SK-N-SH (cell line): ENCODE results near the gene WASF3. TPM values are rescaled to one million over a fixed set of nuclear protein-coding genes. Genes with fewer than 3 reads are reported as not detected.

Experiments
- CTCF ChIA-PET: fragments of 300-600, 350-600 bp; formaldehyde crosslinking; extraction: SDS; loops from one replicate; lab custom pipeline; 2021; lab: Yijun Ruan, JAX
- POLR2A ChIA-PET: fragments of 350-600 bp; sonication (Branson Sonifier 250); formaldehyde crosslinking; extraction: SDS; loops from one replicate; lab custom pipeline; 2020; ENCODE audit warnings: antibody characterized with exemption, inconsistent platforms; lab: Yijun Ruan, JAX
- DNase-seq: peaks from one replicate; pipeline ENCODE4 v3.0.0; 2012
- H2AFZ ChIP-seq: fragments of 200-600 bp; sonication (generic); 2 replicates; pipeline ENCODE4 v1.8.1; 2016; ENCODE audit warnings: antibody characterized with exemption, mild to moderate bottlenecking, low read depth
- H3F3A ChIP-seq: fragments of 200-600 bp; sonication (generic); replicated peaks from 2 replicates; pipeline ENCODE3; 2016; ENCODE audit warnings: antibody characterized with exemption, mild to moderate bottlenecking; ENCODE audit not compliant: insufficient read depth
- H3K27ac ChIP-seq, 2 experiments: fragments of 200-500 bp in 1 of 2; fragments of 200-600 bp in 1 of 2; sonication (Bioruptor generic) in 1 of 2; sonication (generic), shearing (Covaris generic) in 1 of 2; 2 replicates each; pipeline versions ENCODE4 v1.5.1 to v1.6.1; 2014 to 2016; ENCODE audit warnings: low read depth in 2 of 2, inconsistent platforms in 1 of 2, low read length in 1 of 2, mild to moderate bottlenecking in 1 of 2, mixed read lengths in 1 of 2
- H3K27me3 ChIP-seq: fragments of 200-600 bp; sonication (generic), shearing (Covaris generic); 2 replicates; pipeline ENCODE4 v1.6.1; 2016; ENCODE audit warnings: mixed run types; ENCODE audit not compliant: insufficient read depth
- H3K36me3 ChIP-seq, 2 experiments: fragments of 200-500 bp in 1 of 2; fragments of 200-600 bp in 1 of 2; sonication (Bioruptor generic) in 1 of 2; sonication (generic) in 1 of 2; replicated peaks in 1 of 2; 2 replicates each; pipeline versions ENCODE3 to v1.5.1; 2014 to 2016; ENCODE audit warnings: low read length in 1 of 2, mild to moderate bottlenecking in 1 of 2; ENCODE audit not compliant: insufficient read depth in 2 of 2, control insufficient read depth in 1 of 2
- H3K4me1 ChIP-seq, 2 experiments: fragments of 200-500 bp in 1 of 2; fragments of 200-600 bp in 1 of 2; sonication (Bioruptor generic) in 1 of 2; sonication (generic), shearing (Covaris generic) in 1 of 2; 2 replicates each; pipeline versions ENCODE4 v1.5.1 to v1.6.1; 2014 to 2016; ENCODE audit warnings: low read depth in 1 of 2, low read length in 1 of 2, mixed run types in 1 of 2; ENCODE audit not compliant: insufficient read depth in 2 of 2, control insufficient read depth in 1 of 2
- H3K4me2 ChIP-seq: fragments of 200-600 bp; sonication (generic), shearing (Covaris generic); 2 replicates; pipeline ENCODE4 v1.6.1; 2017; ENCODE audit warnings: mixed run types
- H3K4me3 ChIP-seq, 2 experiments: fragments of 200-500 bp in 1 of 2; fragments of 200-600 bp in 1 of 2; sonication (Bioruptor generic) in 1 of 2; sonication (generic), shearing (Covaris generic) in 1 of 2; 2 replicates each; pipeline versions ENCODE4 v1.5.1 to v1.8.1; 2014 to 2016; ENCODE audit warnings: low read depth in 2 of 2, inconsistent platforms in 1 of 2, low read length in 1 of 2, mild to moderate bottlenecking in 1 of 2, mixed read lengths in 1 of 2, moderate library complexity in 1 of 2
- H3K79me2 ChIP-seq: fragments of 200-600 bp; sonication (generic); 2 replicates; pipeline ENCODE4 v1.8.1; 2017; ENCODE audit warnings: mild to moderate bottlenecking; ENCODE audit not compliant: insufficient read depth
- H3K9ac ChIP-seq: fragments of 200-600 bp; sonication (generic); 2 replicates; pipeline ENCODE4 v1.6.1; 2017; ENCODE audit warnings: mixed run types
- H3K9me2 ChIP-seq: fragments of 200-600 bp; sonication (generic); 2 replicates; pipeline ENCODE4 v1.6.1; 2017; ENCODE audit warnings: mixed run types
- H3K9me3 ChIP-seq: fragments of 200-600 bp; sonication (generic); 2 replicates; pipeline ENCODE4 v1.6.1; 2017; ENCODE audit warnings: mixed run types, mild to moderate bottlenecking, moderate library complexity
- H4K20me1 ChIP-seq: fragments of 200-600 bp; sonication (generic); 2 replicates; pipeline ENCODE4 v1.6.1; 2017; ENCODE audit warnings: mild to moderate bottlenecking, mixed run types; ENCODE audit not compliant: insufficient read depth
- CHD2 ChIP-seq: fragments of 150-350 bp; IDR thresholded peaks from 2 replicates; pipeline ENCODE4 v1.6.1; 2018; ENCODE audit warnings: low read length; ENCODE audit not compliant: partially characterized antibody
- ELF1 ChIP-seq: IDR thresholded peaks from 2 replicates; pipeline ENCODE4 v1.4.0; 2012
- EP300 ChIP-seq, 2 experiments: IDR thresholded peaks; 2 replicates each; pipeline versions ENCODE4 v1.4.0 to v1.6.1; 2012; ENCODE audit warnings: borderline replicate concordance in 1 of 2, low read depth in 1 of 2, low read length in 1 of 2
- FOXJ3 ChIP-seq: sonication (generic); formaldehyde crosslinking; IDR thresholded peaks from 2 replicates; pipeline ENCODE4 v1.5.1; 2020; ENCODE audit warnings: mild to moderate bottlenecking, missing genetic modification reagents
- GABPA ChIP-seq: IDR thresholded peaks from 2 replicates; pipeline ENCODE4 v1.4.0; 2012; ENCODE audit warnings: low read depth, mild to moderate bottlenecking
- GATA2 ChIP-seq: sonication (generic); formaldehyde crosslinking; IDR thresholded peaks from 2 replicates; pipeline ENCODE4 v1.5.0; 2020; ENCODE audit warnings: mild to moderate bottlenecking, missing genetic modification reagents
- JUND ChIP-seq: IDR thresholded peaks from 2 replicates; pipeline ENCODE4 v1.4.0; 2012
- NFIC ChIP-seq: IDR thresholded peaks from 2 replicates; pipeline ENCODE4 v1.4.0; 2012; ENCODE audit warnings: borderline replicate concordance
- NRF1 ChIP-seq: IDR thresholded peaks from 2 replicates; pipeline ENCODE4 v1.6.1; 2012; ENCODE audit warnings: low read depth, mild to moderate bottlenecking, low read length
- POLR2AphosphoS5 ChIP-seq: IDR thresholded peaks from 2 replicates; pipeline ENCODE4 v1.6.1; 2012; ENCODE audit warnings: low read depth, low read length
- RAD21 ChIP-seq: IDR thresholded peaks from 2 replicates; pipeline ENCODE4 v1.6.1; 2012; ENCODE audit warnings: mild to moderate bottlenecking, low read length
- RCOR1 ChIP-seq: fragments of 150-350 bp; IDR thresholded peaks from 2 replicates; pipeline ENCODE4 v1.6.1; 2017; ENCODE audit warnings: antibody characterized with exemption, low read length
- RFX5 ChIP-seq: IDR thresholded peaks from 2 replicates; pipeline ENCODE4 v1.6.1; 2012; ENCODE audit warnings: mild to moderate bottlenecking, improper control_type of control experiment, low read length
- RXRA ChIP-seq: IDR thresholded peaks from 2 replicates; pipeline ENCODE4 v1.4.0; 2012; ENCODE audit warnings: low read depth, mild to moderate bottlenecking, borderline replicate concordance
- WGBS: methylation state at CpG from one replicate; pipeline ENCODE4 v1.1.6; 2017; ENCODE audit warnings: low lambda C conversion rate; 5-methylcytosine and 5-hydroxymethylcytosine counted together
- polyA plus RNA-seq, 3 experiments: library from polyadenylated mRNA; depleted of rRNA; stranded (reverse); fragments of >200 nt; gene quantifications; 2 replicates each; pipeline ENCODE4 v1.2.3, GENCODE V29; 2012
- TF ChIP-seq, protein P1 (sequence below): fragments of 200-600 bp; sonication (generic); IDR thresholded peaks from 2 replicates; pipeline ENCODE4 v1.6.1; 2017; ENCODE audit warnings: antibody characterized with exemption, mild to moderate bottlenecking, moderate library complexity
- TF ChIP-seq, protein P2 (sequence below): fragments of 150-350 bp; IDR thresholded peaks from 2 replicates; pipeline ENCODE4 v1.6.1; 2016; ENCODE audit warnings: mild to moderate bottlenecking, low read depth, low read length
- TF ChIP-seq, protein P3 (sequence below): IDR thresholded peaks from 2 replicates; pipeline ENCODE4 v1.4.0; 2012; ENCODE audit warnings: low read depth, borderline replicate concordance
- TF ChIP-seq, protein P4 (sequence below): IDR thresholded peaks from 2 replicates; pipeline ENCODE4 v1.4.0; 2012; ENCODE audit warnings: low read depth
- TF ChIP-seq, protein P5 (sequence below): fragments of 150-350 bp; IDR thresholded peaks from 2 replicates; pipeline ENCODE4 v1.6.1; 2017; ENCODE audit warnings: antibody characterized with exemption, low read length, low read depth, borderline replicate concordance
- TF ChIP-seq, protein P6 (sequence below): IDR thresholded peaks from 2 replicates; pipeline ENCODE4 v1.4.0; 2012; ENCODE audit warnings: low read depth, borderline replicate concordance

The WASF3 gene
- polyA plus RNA-seq, 1 of the 3 experiments (the other 2 are of a cell fraction), result 10.4 TPM

DNA sequence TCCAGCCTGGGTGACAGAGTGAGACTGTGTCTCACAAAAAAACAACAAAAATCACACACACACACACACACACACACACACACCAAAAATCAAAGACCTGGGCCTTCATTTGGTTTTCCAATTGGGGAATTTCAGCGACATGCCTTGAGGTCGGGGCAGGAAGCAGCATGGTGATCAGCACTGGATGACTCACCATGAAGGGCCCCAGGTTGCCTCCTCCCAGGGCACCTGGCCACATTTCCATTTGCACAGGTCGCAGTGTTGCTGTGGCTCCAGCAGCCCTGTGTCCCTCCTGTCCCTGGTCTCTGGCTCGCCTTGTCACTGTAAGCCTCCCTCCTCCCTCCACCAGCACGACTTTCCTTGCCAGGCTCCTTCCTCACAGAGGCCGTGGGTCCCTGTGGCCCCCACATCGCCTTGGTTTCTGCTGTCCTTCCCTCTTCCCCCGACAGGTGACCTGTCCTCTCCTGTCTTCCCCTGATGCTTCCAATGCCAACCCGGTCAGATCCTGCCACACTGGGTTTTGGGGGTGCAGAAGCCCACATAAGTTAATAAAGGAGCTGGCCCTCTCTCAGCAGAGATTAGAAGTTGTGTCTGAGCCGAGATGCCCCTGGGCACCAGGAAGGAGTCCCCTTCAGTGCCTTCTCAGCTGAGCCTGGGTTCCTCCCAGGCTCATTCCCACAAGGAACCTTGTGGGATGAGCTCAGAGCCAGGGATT, 136.4 kb downstream of the WASF3 start:
- no peak overlapping the region for H3K4me2 ChIP-seq
- H2AFZ ChIP-seq, result no peak overlapping the region
- peaks cover 7 to 22% of the 10 kb centered on the region in 2 experiments for H3K36me3 ChIP-seq
- no peaks in the 10 kb centered on the region for H3F3A ChIP-seq
- no peaks in the 10 kb centered on the region for H3K9me3 ChIP-seq
- DNase-seq, result no peak
- ChIA-PET POLR2A (no interaction called here), CTCF (interaction anchor here (1.1 to 1.9 kb wide), 4 partner anchors 9 to 509 kb away, joined by 3 to 13 read pairs (median 4); no protein-coding TSS in a partner anchor)
- 79% methylated on average over 9 of the region's 10 CpGs for WGBS
- H4K20me1 ChIP-seq, result no peaks in the 10 kb centered on the region
- no peak overlapping the region for H3K27ac ChIP-seq
- H3K4me3 ChIP-seq, result no peak overlapping the region
- no peaks in the 10 kb centered on the region for H3K9me2 ChIP-seq
- TF ChIP-seq FOXJ3 (CRISPR knock-in tag) (no peak), CHD2 (no peak), EP300 (IDR thresholded peaks at IDR 0.05; ENCODE audit: borderline replicate concordance in 1 of 2, low read depth in 1 of 2, low read length in 1 of 2) (no peak), POLR2AphosphoS5 (no peak), RCOR1 (no peak), NFIC (no peak), JUND (no peak), NRF1 (no peak), RXRA (no peak), GATA2 (CRISPR knock-in tag) (no peak), ELF1 (no peak), GABPA (no peak), RFX5 (no peak), RAD21 (no peak)
- TF ChIP-seq, protein P1, sequence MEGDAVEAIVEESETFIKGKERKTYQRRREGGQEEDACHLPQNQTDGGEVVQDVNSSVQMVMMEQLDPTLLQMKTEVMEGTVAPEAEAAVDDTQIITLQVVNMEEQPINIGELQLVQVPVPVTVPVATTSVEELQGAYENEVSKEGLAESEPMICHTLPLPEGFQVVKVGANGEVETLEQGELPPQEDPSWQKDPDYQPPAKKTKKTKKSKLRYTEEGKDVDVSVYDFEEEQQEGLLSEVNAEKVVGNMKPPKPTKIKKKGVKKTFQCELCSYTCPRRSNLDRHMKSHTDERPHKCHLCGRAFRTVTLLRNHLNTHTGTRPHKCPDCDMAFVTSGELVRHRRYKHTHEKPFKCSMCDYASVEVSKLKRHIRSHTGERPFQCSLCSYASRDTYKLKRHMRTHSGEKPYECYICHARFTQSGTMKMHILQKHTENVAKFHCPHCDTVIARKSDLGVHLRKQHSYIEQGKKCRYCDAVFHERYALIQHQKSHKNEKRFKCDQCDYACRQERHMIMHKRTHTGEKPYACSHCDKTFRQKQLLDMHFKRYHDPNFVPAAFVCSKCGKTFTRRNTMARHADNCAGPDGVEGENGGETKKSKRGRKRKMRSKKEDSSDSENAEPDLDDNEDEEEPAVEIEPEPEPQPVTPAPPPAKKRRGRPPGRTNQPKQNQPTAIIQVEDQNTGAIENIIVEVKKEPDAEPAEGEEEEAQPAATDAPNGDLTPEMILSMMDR, result no peak
- TF ChIP-seq, protein P2, sequence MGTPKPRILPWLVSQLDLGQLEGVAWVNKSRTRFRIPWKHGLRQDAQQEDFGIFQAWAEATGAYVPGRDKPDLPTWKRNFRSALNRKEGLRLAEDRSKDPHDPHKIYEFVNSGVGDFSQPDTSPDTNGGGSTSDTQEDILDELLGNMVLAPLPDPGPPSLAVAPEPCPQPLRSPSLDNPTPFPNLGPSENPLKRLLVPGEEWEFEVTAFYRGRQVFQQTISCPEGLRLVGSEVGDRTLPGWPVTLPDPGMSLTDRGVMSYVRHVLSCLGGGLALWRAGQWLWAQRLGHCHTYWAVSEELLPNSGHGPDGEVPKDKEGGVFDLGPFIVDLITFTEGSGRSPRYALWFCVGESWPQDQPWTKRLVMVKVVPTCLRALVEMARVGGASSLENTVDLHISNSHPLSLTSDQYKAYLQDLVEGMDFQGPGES, result no peak
- TF ChIP-seq, protein P3, sequence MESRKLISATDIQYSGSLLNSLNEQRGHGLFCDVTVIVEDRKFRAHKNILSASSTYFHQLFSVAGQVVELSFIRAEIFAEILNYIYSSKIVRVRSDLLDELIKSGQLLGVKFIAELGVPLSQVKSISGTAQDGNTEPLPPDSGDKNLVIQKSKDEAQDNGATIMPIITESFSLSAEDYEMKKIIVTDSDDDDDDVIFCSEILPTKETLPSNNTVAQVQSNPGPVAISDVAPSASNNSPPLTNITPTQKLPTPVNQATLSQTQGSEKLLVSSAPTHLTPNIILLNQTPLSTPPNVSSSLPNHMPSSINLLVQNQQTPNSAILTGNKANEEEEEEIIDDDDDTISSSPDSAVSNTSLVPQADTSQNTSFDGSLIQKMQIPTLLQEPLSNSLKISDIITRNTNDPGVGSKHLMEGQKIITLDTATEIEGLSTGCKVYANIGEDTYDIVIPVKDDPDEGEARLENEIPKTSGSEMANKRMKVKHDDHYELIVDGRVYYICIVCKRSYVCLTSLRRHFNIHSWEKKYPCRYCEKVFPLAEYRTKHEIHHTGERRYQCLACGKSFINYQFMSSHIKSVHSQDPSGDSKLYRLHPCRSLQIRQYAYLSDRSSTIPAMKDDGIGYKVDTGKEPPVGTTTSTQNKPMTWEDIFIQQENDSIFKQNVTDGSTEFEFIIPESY, result no peak
- TF ChIP-seq, protein P4, sequence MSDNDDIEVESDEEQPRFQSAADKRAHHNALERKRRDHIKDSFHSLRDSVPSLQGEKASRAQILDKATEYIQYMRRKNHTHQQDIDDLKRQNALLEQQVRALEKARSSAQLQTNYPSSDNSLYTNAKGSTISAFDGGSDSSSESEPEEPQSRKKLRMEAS, result no peak
- TF ChIP-seq, protein P5, sequence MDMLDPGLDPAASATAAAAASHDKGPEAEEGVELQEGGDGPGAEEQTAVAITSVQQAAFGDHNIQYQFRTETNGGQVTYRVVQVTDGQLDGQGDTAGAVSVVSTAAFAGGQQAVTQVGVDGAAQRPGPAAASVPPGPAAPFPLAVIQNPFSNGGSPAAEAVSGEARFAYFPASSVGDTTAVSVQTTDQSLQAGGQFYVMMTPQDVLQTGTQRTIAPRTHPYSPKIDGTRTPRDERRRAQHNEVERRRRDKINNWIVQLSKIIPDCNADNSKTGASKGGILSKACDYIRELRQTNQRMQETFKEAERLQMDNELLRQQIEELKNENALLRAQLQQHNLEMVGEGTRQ, result no peak
- TF ChIP-seq, protein P6, sequence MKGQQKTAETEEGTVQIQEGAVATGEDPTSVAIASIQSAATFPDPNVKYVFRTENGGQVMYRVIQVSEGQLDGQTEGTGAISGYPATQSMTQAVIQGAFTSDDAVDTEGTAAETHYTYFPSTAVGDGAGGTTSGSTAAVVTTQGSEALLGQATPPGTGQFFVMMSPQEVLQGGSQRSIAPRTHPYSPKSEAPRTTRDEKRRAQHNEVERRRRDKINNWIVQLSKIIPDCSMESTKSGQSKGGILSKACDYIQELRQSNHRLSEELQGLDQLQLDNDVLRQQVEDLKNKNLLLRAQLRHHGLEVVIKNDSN, result no peak
- H3K4me1 ChIP-seq, result peaks cover 0 to 4% of the 10 kb centered on the region in 2 experiments; a peak in 1 of 4 replicates
- no peaks in the 10 kb centered on the region for H3K27me3 ChIP-seq
- no peaks in the 10 kb centered on the region for H3K79me2 ChIP-seq
- no peak overlapping the region for H3K9ac ChIP-seq
